Type B pancreatic cell (in vitro differentiated cells): ENCODE measurements around the gene DBP. TPM values are rescaled to one million over a fixed set of nuclear protein-coding genes. Genes with fewer than 3 reads are reported as not detected.
"Not testable (repeated sequence)": the region's sequence is repeated elsewhere in the genome, so short reads cannot be mapped to it uniquely, and the experiment has no call there.

Experiments used
- DNase-seq: peaks from one replicate; pipeline ENCODE4 v3.0.0; 2021; ENCODE audit warnings: mixed read lengths; ENCODE audit not compliant: unreplicated experiment; ENCODE audit errors: extremely low spot score
- H3K27ac Mint-ChIP-seq: 2 replicates; pipeline ENCODE4 v1.8.0; 2021; ENCODE audit warnings: mild to moderate bottlenecking, mixed read lengths
- H3K27me3 Mint-ChIP-seq: 2 replicates; pipeline ENCODE4 v1.8.0; 2021; ENCODE audit warnings: mixed read lengths
- H3K36me3 Mint-ChIP-seq: 2 replicates; pipeline ENCODE4 v1.8.0; 2021; ENCODE audit warnings: mixed read lengths
- H3K4me1 Mint-ChIP-seq: one replicate; pipeline ENCODE4 v1.8.0; 2021; ENCODE audit warnings: mixed read lengths; ENCODE audit not compliant: unreplicated experiment
- H3K4me3 Mint-ChIP-seq: 2 replicates; pipeline ENCODE4 v1.8.0; 2021; ENCODE audit warnings: mild to moderate bottlenecking, mixed read lengths
- H3K9me3 Mint-ChIP-seq: 2 replicates; pipeline ENCODE4 v1.8.0; 2021; ENCODE audit warnings: mixed read lengths
- CTCF ChIP-seq: fragments of 200-600 bp; sonication (generic); conservative IDR thresholded peaks from 2 replicates; pipeline ENCODE4 v1.5.0; 2021; ENCODE audit warnings: antibody characterized with exemption, mild to moderate bottlenecking
- total RNA-seq: library from RNA; stranded (reverse); gene quantifications from 2 replicates; pipeline ENCODE4 v1.2.1, GENCODE V29; 2021; ENCODE audit warnings: low replicate concordance

Gene DBP
- total RNA-seq, 1 donor from 2014 or later = 31.5 TPM

GRCh38 chr19:48663667-48664066 is 26.5 kb upstream of the DBP start:
- DNase-seq = no peak
- no peaks in the 10 kb centered on the region for H3K36me3 Mint-ChIP-seq
- peaks cover 5% of the 10 kb centered on the region for H3K4me1 Mint-ChIP-seq
- no peak for TF ChIP-seq CTCF
- H3K27me3 Mint-ChIP-seq = no peaks in the 10 kb centered on the region
- H3K4me3 Mint-ChIP-seq = no peak overlapping the region
- no peak overlapping the region for H3K27ac Mint-ChIP-seq
- no peaks in the 10 kb centered on the region for H3K9me3 Mint-ChIP-seq

DNA sequence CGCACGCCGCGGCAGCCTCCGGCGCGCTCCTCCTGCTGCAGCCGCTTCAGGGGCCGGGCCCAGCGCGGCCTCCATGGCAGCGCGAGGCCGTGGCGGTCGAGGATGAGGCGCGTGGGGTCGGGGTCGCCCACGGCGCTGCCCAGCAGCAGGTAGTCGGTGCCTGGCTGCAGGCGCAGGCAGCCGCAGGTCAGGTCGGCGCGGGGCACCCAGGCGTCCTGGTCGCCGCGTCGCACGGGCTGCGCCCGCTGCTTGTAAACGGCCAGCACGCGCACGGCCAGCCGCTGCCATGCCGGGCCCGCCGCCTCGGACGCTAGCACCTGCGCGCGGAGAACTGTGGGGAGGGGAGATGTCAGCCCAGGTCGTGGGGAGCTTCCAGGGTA is 24.5 kb upstream of the DBP start:
- no peak for DNase-seq
- Mint-ChIP-seq H3K9me3 (no peaks in the 10 kb centered on the region), H3K36me3 (no peaks in the 10 kb centered on the region), H3K27me3 (no peaks in the 10 kb centered on the region), H3K4me1 (peaks cover 12% of the 10 kb centered on the region), H3K27ac (no peak overlapping the region), H3K4me3 (no peak overlapping the region)
- no peak for TF ChIP-seq CTCF

GRCh38 chr19:48660852-48661710 is 23.9 kb upstream of the DBP start:
- no peaks in the 10 kb centered on the region for H3K27me3 Mint-ChIP-seq
- H3K4me3 Mint-ChIP-seq = no peak overlapping the region
- H3K27ac Mint-ChIP-seq = peak overlapping the region; percentile 18
- TF ChIP-seq CTCF = no peak
- peaks cover 13% of the 10 kb centered on the region for H3K4me1 Mint-ChIP-seq
- no peaks in the 10 kb centered on the region for H3K36me3 Mint-ChIP-seq
- H3K9me3 Mint-ChIP-seq = no peaks in the 10 kb centered on the region
- no peak for DNase-seq

GRCh38 chr19:48659768-48660167 is 22.6 kb upstream of the DBP start:
- Mint-ChIP-seq H3K36me3 (no peaks in the 10 kb centered on the region), H3K4me1 (peaks cover 14% of the 10 kb centered on the region), H3K9me3 (no peaks in the 10 kb centered on the region), H3K27me3 (no peaks in the 10 kb centered on the region), H3K4me3 (no peak overlapping the region), H3K27ac (peak overlapping the region; percentile 43)
- TF ChIP-seq CTCF = no peak
- DNase-seq = no peak

DNA sequence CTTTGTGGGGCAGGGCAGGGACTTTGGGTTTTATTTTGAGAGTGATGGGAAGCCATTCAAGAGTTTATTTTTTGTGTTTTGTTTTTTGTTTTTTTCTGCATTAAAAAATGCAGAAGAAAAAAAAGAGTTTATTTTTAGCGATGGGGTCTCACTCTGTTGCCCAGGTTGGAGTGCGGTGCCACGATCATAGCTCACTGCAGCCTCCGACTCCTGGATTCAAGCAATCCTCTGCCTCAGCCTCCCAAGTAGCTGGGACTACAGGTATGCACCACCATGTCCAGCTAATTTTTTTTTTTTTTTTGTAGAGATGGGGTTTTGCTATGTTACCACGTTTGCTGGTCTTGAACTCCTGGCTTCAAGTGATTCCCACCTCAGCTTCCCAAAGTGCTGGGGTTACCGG is 21.3 kb upstream of the DBP start:
- peaks cover 22% of the 10 kb centered on the region for H3K4me1 Mint-ChIP-seq
- DNase-seq = no peak
- H3K9me3 Mint-ChIP-seq = no peaks in the 10 kb centered on the region
- no peaks in the 10 kb centered on the region for H3K36me3 Mint-ChIP-seq
- no peak for TF ChIP-seq CTCF
- H3K27ac Mint-ChIP-seq = no peak overlapping the region
- H3K27me3 Mint-ChIP-seq = no peaks in the 10 kb centered on the region
- H3K4me3 Mint-ChIP-seq = no peak overlapping the region

DNA sequence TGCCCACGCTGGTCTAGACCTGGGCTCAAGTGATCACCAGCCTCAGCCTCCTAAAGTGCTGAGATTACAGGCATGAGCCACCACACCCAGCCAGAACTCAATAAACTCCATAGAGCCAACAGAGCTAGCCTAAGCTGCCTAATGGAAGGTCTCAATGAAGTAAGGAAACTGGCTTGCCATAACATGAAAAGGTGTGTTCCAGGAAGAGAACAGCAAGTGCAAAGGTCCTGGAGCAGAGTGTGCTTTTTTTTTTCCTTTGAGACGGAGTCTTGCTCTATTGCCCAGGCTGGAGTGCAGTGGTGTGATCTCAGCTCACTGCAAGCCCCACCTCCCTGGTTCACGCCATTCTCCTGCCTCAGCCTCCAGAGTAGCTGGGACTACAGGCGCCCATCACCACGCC is 20.6 kb upstream of the DBP start:
- H3K4me1 Mint-ChIP-seq = peaks cover 22% of the 10 kb centered on the region

More for the DNA sequence above, 20.6 kb upstream of the DBP start:
- H3K9me3 Mint-ChIP-seq, DNase-seq, H3K36me3 Mint-ChIP-seq, H3K27me3 Mint-ChIP-seq, H3K4me3 Mint-ChIP-seq, H3K27ac Mint-ChIP-seq: not testable (repeated sequence)
